ENCODE measurements around the gene SLC4A1AP. TPM values are rescaled to one million over a fixed set of nuclear protein-coding genes. Genes with fewer than 3 reads are reported as not detected.

SLC4A1AP gene
- total RNA-seq, 1 experiment from 2014 or later, result 19.8 TPM

- no peak for TF ChIP-seq ZBTB33 (IDR thresholded peaks at IDR 0.05; ENCODE audit: extremely low read depth, insufficient replicate concordance, low read length)
- no peak for TF ChIP-seq SP1 (IDR thresholded peaks at IDR 0.05; ENCODE audit: low read depth)
- no peak for TF ChIP-seq POLR2A (IDR thresholded peaks at IDR 0.05; ENCODE audit: borderline replicate concordance, extremely low read depth, insufficient read depth, insufficient read length)
- TF ChIP-seq, protein P1, sequence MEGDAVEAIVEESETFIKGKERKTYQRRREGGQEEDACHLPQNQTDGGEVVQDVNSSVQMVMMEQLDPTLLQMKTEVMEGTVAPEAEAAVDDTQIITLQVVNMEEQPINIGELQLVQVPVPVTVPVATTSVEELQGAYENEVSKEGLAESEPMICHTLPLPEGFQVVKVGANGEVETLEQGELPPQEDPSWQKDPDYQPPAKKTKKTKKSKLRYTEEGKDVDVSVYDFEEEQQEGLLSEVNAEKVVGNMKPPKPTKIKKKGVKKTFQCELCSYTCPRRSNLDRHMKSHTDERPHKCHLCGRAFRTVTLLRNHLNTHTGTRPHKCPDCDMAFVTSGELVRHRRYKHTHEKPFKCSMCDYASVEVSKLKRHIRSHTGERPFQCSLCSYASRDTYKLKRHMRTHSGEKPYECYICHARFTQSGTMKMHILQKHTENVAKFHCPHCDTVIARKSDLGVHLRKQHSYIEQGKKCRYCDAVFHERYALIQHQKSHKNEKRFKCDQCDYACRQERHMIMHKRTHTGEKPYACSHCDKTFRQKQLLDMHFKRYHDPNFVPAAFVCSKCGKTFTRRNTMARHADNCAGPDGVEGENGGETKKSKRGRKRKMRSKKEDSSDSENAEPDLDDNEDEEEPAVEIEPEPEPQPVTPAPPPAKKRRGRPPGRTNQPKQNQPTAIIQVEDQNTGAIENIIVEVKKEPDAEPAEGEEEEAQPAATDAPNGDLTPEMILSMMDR (IDR thresholded peaks at IDR 0.05 in 2 of 3, conservative IDR thresholded peaks at IDR 0.05 in 1 of 3; ENCODE audit: borderline replicate concordance in 1 of 3, insufficient read depth in 1 of 3, low read depth in 2 of 3, low read length in 2 of 3), result no peak
These were observed 26.4 kb downstream of the SLC4A1AP start (continued) for GRCh38 chr2:27690052-27690451.

GRCh38 chr2:27697660-27698059, 34.0 kb downstream of the SLC4A1AP start:
- ChIA-PET CTCF (interaction anchor here (2.0 kb wide), 1 partner anchor 14 kb away, joined by 4 read pairs; no protein-coding TSS in a partner anchor), POLR2A (no interaction called here), RAD21 (ENCODE audit: low non-redundant PET in 1 of 2, low total read pairs in 2 of 2, uncharacterized antibody in 2 of 2, unreplicated experiment in 2 of 2) (no interaction called here)
- Histone ChIP-seq H3K79me2 (ENCODE audit: insufficient read depth, low read length) (no peaks in the 10 kb centered on the region), H3K4me1 (ENCODE audit: control insufficient read depth in 1 of 2, insufficient read depth in 2 of 2, low read length in 2 of 2) (peaks cover 0 to 5% of the 10 kb centered on the region in 2 experiments; a peak in 1 of 4 replicates), H4K20me1 (ENCODE audit: insufficient read depth) (no peaks in the 10 kb centered on the region), H3K9me3 (ENCODE audit: control insufficient read depth in 1 of 2, insufficient read depth in 1 of 2, low read depth in 1 of 2, low read length in 2 of 2) (no peaks in the 10 kb centered on the region), H3K9ac (ENCODE audit: low read length) (no peak overlapping the region), H3K9me2 (ENCODE audit: insufficient read depth) (no peaks in the 10 kb centered on the region), H3K4me3 (replicated peaks in 1 of 2; ENCODE audit: low read depth in 1 of 2, low read length in 2 of 2) (no peak overlapping the region), H3K4me2 (ENCODE audit: low read length) (no peak overlapping the region), H3K36me3 (ENCODE audit: control insufficient read depth in 1 of 2, insufficient read depth in 2 of 2, low read length in 2 of 2) (0 out of 4 replicates have a peak, but pooled peaks cover 0 to 2% of the 10 kb centered on the region in 2 experiments), H3K27me3 (ENCODE audit: insufficient read depth, low read length) (no peaks in the 10 kb centered on the region), H3K27ac (ENCODE audit: low read depth, low read length) (no peak overlapping the region), H2AFZ (ENCODE audit: low read depth, low read length, poor library complexity, severe bottlenecking) (no peak overlapping the region)
- ATAC-seq (no peak), DNase-seq (ENCODE audit: low read depth, low spot score) (no peak)
- intact Hi-C loops (cut with micrococcal nuclease), result no loop called here
- no TSS peak for BruUV-seq (replicated peaks)
- no peak for TF ChIP-seq CEBPB (IDR thresholded peaks at IDR 0.05; ENCODE audit: low read depth)
- no peak for TF ChIP-seq EZH2phosphoT487 (IDR thresholded peaks at IDR 0.05; ENCODE audit: borderline replicate concordance)
- TF ChIP-seq, protein P2, sequence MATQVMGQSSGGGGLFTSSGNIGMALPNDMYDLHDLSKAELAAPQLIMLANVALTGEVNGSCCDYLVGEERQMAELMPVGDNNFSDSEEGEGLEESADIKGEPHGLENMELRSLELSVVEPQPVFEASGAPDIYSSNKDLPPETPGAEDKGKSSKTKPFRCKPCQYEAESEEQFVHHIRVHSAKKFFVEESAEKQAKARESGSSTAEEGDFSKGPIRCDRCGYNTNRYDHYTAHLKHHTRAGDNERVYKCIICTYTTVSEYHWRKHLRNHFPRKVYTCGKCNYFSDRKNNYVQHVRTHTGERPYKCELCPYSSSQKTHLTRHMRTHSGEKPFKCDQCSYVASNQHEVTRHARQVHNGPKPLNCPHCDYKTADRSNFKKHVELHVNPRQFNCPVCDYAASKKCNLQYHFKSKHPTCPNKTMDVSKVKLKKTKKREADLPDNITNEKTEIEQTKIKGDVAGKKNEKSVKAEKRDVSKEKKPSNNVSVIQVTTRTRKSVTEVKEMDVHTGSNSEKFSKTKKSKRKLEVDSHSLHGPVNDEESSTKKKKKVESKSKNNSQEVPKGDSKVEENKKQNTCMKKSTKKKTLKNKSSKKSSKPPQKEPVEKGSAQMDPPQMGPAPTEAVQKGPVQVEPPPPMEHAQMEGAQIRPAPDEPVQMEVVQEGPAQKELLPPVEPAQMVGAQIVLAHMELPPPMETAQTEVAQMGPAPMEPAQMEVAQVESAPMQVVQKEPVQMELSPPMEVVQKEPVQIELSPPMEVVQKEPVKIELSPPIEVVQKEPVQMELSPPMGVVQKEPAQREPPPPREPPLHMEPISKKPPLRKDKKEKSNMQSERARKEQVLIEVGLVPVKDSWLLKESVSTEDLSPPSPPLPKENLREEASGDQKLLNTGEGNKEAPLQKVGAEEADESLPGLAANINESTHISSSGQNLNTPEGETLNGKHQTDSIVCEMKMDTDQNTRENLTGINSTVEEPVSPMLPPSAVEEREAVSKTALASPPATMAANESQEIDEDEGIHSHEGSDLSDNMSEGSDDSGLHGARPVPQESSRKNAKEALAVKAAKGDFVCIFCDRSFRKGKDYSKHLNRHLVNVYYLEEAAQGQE (IDR thresholded peaks at IDR 0.05; ENCODE audit: low read depth), result no peak
- no peak for TF ChIP-seq ZNF274 (IDR thresholded peaks at IDR 0.05; ENCODE audit: low read depth, low read length)
- no peak for TF ChIP-seq POLR2A (IDR thresholded peaks at IDR 0.05; ENCODE audit: borderline replicate concordance, extremely low read depth, insufficient read depth, insufficient read length)
- TF ChIP-seq RAD21 (IDR thresholded peaks at IDR 0.05; ENCODE audit: low read depth), result no peak
- TF ChIP-seq MAX (IDR thresholded peaks at IDR 0.05), result no peak
- no peak for TF ChIP-seq SIN3A (IDR thresholded peaks at IDR 0.05; ENCODE audit: low read depth)
- no peak for TF ChIP-seq POLR2AphosphoS5 (IDR thresholded peaks at IDR 0.05; ENCODE audit: low read depth, low read length)
- no peak for TF ChIP-seq ZBTB33 (IDR thresholded peaks at IDR 0.05; ENCODE audit: extremely low read depth, insufficient replicate concordance, low read length)

All from HCT116 (cell line).